Mesothelial cell of epicardium (in vitro differentiated cells): ENCODE results near the gene ESPNL. TPM values are rescaled to one million over a fixed set of nuclear protein-coding genes. Genes with fewer than 3 reads are reported as not detected.
A peak's percentile ranks its signal among the peaks of the same experiment; 100 is the strongest.

Source experiments
- DNase-seq, 2 experiments: peaks; one replicate each; pipeline ENCODE4 v3.0.0; 2021; ENCODE audit warnings: low spot score in 2 of 2; ENCODE audit not compliant: unreplicated experiment in 2 of 2
- H3K27ac Mint-ChIP-seq: 2 replicates; pipeline ENCODE4 v1.8.0; 2021; ENCODE audit warnings: mixed read lengths
- H3K27me3 Mint-ChIP-seq: 2 replicates; pipeline ENCODE4 v1.8.0; 2021; ENCODE audit warnings: low read depth, mixed read lengths
- H3K36me3 Mint-ChIP-seq: 2 replicates; pipeline ENCODE4 v1.8.0; 2021; ENCODE audit warnings: mixed read lengths
- H3K4me1 Mint-ChIP-seq: 2 replicates; pipeline ENCODE4 v1.8.0; 2021; ENCODE audit warnings: mixed read lengths
- H3K4me3 Mint-ChIP-seq: 2 replicates; pipeline ENCODE4 v1.8.0; 2021; ENCODE audit warnings: mild to moderate bottlenecking, moderate library complexity, mixed read lengths
- H3K9me3 Mint-ChIP-seq: 2 replicates; pipeline ENCODE4 v1.8.0; 2021; ENCODE audit warnings: mixed read lengths
- total RNA-seq: library from RNA; stranded (reverse); gene quantifications from 3 replicates; pipeline ENCODE4 v1.2.1, GENCODE V29; 2021
- TF ChIP-seq, protein P1 (sequence below): fragments of 200-600 bp; sonication (generic); IDR thresholded peaks from one replicate; pipeline ENCODE4 v1.5.0; 2021; ENCODE audit warnings: antibody characterized with exemption; ENCODE audit not compliant: unreplicated experiment

The ESPNL gene
- total RNA-seq, 1 donor from 2014 or later, result 0.38 TPM

DNA sequence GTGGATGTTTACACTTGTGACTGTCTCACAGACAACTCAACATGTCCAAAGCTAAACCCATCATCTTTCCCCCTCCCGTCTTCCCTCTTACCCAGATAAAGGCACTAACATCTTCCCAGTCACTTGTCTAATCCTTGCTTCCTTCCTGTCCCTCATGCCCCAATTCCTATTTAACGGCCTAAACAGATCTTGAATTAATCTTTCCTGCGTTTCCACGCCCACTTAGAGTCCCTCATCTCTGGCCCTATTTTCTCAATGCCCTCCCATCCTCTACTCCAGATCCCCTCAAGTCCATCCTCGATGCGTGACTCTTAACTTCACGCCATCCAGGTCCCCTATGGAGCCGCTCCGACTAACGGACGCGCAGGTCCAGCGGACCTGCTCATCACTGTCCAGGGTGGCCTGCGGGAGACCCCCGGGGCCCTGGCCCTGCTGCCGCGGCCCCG is 40.0 kb upstream of the ESPNL start:
- peak overlapping the region; percentile 77 for H3K4me3 Mint-ChIP-seq
- peak overlapping the region; percentile 90 for H3K27ac Mint-ChIP-seq
- no peak for DNase-seq
- peaks cover 17% of the 10 kb centered on the region for H3K4me1 Mint-ChIP-seq
- TF ChIP-seq, protein P1, sequence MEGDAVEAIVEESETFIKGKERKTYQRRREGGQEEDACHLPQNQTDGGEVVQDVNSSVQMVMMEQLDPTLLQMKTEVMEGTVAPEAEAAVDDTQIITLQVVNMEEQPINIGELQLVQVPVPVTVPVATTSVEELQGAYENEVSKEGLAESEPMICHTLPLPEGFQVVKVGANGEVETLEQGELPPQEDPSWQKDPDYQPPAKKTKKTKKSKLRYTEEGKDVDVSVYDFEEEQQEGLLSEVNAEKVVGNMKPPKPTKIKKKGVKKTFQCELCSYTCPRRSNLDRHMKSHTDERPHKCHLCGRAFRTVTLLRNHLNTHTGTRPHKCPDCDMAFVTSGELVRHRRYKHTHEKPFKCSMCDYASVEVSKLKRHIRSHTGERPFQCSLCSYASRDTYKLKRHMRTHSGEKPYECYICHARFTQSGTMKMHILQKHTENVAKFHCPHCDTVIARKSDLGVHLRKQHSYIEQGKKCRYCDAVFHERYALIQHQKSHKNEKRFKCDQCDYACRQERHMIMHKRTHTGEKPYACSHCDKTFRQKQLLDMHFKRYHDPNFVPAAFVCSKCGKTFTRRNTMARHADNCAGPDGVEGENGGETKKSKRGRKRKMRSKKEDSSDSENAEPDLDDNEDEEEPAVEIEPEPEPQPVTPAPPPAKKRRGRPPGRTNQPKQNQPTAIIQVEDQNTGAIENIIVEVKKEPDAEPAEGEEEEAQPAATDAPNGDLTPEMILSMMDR, result no peak
- peaks cover 14% of the 10 kb centered on the region for H3K27me3 Mint-ChIP-seq
- peaks cover 5% of the 10 kb centered on the region for H3K9me3 Mint-ChIP-seq
- peaks cover 1% of the 10 kb centered on the region for H3K36me3 Mint-ChIP-seq

- H3K36me3 Mint-ChIP-seq, result peaks cover 4% of the 10 kb centered on the region
- peaks cover 17% of the 10 kb centered on the region for H3K4me1 Mint-ChIP-seq
- H3K4me3 Mint-ChIP-seq, result peak within 1 kb of the TSS; percentile 77
- H3K9me3 Mint-ChIP-seq, result peaks cover 4% of the 10 kb centered on the region
- H3K27ac Mint-ChIP-seq, result peak within 1 kb of the TSS; percentile 92
- H3K27me3 Mint-ChIP-seq, result peaks cover 14% of the 10 kb centered on the region
- TF ChIP-seq, protein P1, result no peak
- DNase-seq, result peak; percentile 93 to 96
Observed at GRCh38 chr2:238060542-238061314, 39.4 kb upstream of the ESPNL start, which contains the start of gene SCLY. Gene SCLY (plus strand): TSS chr2:238061001. CDS start chr2:238061055, 54 bp downstream.

GRCh38 chr2:238061315-238062202 is 38.6 kb upstream of the ESPNL start:
- Mint-ChIP-seq H3K4me1 (peaks cover 17% of the 10 kb centered on the region), H3K27ac (peak overlapping the region; percentile 88), H3K9me3 (no peaks in the 10 kb centered on the region), H3K4me3 (peak overlapping the region; percentile 77), H3K36me3 (peaks cover 10% of the 10 kb centered on the region), H3K27me3 (peaks cover 8% of the 10 kb centered on the region)
- TF ChIP-seq, protein P1, result no peak
- DNase-seq, result no peak

GRCh38 chr2:238063414-238064189 is 36.5 kb upstream of the ESPNL start:
- Mint-ChIP-seq H3K4me3 (no peak overlapping the region), H3K27me3 (no peaks in the 10 kb centered on the region), H3K9me3 (no peaks in the 10 kb centered on the region), H3K27ac (no peak overlapping the region), H3K4me1 (peaks cover 17% of the 10 kb centered on the region), H3K36me3 (peaks cover 18% of the 10 kb centered on the region)
- no peak for DNase-seq
- TF ChIP-seq, protein P1, result no peak

DNA sequence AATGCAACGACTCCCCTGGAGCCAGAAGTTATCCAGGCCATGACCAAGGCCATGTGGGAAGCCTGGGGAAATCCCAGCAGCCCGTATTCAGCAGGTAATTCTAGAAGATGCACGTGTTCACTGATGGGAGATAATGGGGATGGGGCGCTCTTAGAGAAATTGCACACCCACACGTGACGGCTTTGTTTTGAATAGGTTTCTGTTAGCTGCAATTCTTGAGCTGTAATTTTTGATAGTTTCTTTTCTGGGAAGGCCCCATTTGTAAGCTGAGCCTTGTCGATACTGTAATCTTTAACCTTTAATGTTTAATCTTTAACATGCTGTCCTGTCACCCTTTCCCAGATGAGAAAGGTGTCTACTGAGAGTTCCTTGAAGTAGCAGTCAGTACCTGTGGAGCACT is 35.8 kb upstream of the ESPNL start:
- H3K4me3 Mint-ChIP-seq, result no peak overlapping the region
- H3K4me1 Mint-ChIP-seq, result peaks cover 16% of the 10 kb centered on the region
- H3K36me3 Mint-ChIP-seq, result peaks cover 21% of the 10 kb centered on the region
- H3K27ac Mint-ChIP-seq, result no peak overlapping the region
- H3K9me3 Mint-ChIP-seq, result no peaks in the 10 kb centered on the region
- no peaks in the 10 kb centered on the region for H3K27me3 Mint-ChIP-seq
- DNase-seq, result no peak
- TF ChIP-seq, protein P1, result no peak
